IMR-90 (cell line): ENCODE measurements around the gene SIGLEC11. TPM values are rescaled to one million over a fixed set of nuclear protein-coding genes. Genes with fewer than 3 reads are reported as not detected.

ENCODE experiments used
- ATAC-seq: fragments of 200-7000 bp; cut with Tn5 transposase; 2 replicates; pipeline ENCODE4 v1.9.1; 2020; ENCODE audit warnings: low read depth, mild to moderate bottlenecking, moderate library complexity
- BruUV-seq: library from RNA; stranded (reverse); fragments of 400-500 nt; replicated peaks from 2 replicates; lab custom pipeline; 2021; lab: Mats Ljungman, UMichigan
- CTCF ChIA-PET: fragments of 300-600 bp; formaldehyde crosslinking; extraction: SDS; loops from one replicate; lab custom pipeline; 2021; ENCODE audit warnings: antibody characterized with exemption; lab: Yijun Ruan, JAX
- POLR2A ChIA-PET: fragments of 300-600 bp; sonication (Branson Sonifier 250); formaldehyde crosslinking; loops from one replicate; lab custom pipeline; 2022; ENCODE audit warnings: antibody characterized with exemption; ENCODE audit not compliant: unreplicated experiment; lab: Charles Lee
- DNase-seq: peaks from one replicate; pipeline ENCODE4 v3.0.0; 2013
- H2AFZ ChIP-seq: replicated peaks from 2 replicates; pipeline ENCODE3; 2013; ENCODE audit warnings: low read length, mild to moderate bottlenecking; ENCODE audit not compliant: poor library complexity
- H2AK5ac ChIP-seq: 2 replicates; pipeline ENCODE4 v1.6.1; 2013; ENCODE audit warnings: low read depth, low read length, inconsistent platforms
- H2AK9ac ChIP-seq: replicated peaks from 2 replicates; pipeline ENCODE3; 2013; ENCODE audit warnings: mild to moderate bottlenecking, low read depth, low read length, moderate library complexity; ENCODE audit not compliant: poor library complexity
- H2BK120ac ChIP-seq: 2 replicates; pipeline ENCODE4 v1.6.1; 2013; ENCODE audit warnings: low read depth, low read length, inconsistent platforms
- H2BK15ac ChIP-seq: 3 replicates; pipeline ENCODE4 v1.6.1; 2013; ENCODE audit warnings: low read depth, low read length, inconsistent platforms
- H2BK20ac ChIP-seq: 2 replicates; pipeline ENCODE4 v1.6.1; 2013; ENCODE audit warnings: low read depth, mild to moderate bottlenecking, inconsistent platforms, low read length, moderate library complexity
- H2BK5ac ChIP-seq: 2 replicates; pipeline ENCODE4 v1.6.1; 2013; ENCODE audit warnings: mild to moderate bottlenecking, low read depth, low read length, inconsistent platforms; ENCODE audit not compliant: poor library complexity, severe bottlenecking
- H3K14ac ChIP-seq: replicated peaks from 2 replicates; pipeline ENCODE4 v1.6.1; 2013; ENCODE audit warnings: low read depth, low read length, inconsistent platforms
- H3K18ac ChIP-seq: 2 replicates; pipeline ENCODE4 v1.6.1; 2013; ENCODE audit warnings: low read depth, low read length, control low read depth
- H3K23ac ChIP-seq: 2 replicates; pipeline ENCODE4 v1.6.1; 2013; ENCODE audit warnings: low read depth, low read length, inconsistent platforms
- H3K27ac ChIP-seq: 2 replicates; pipeline ENCODE4 v1.5.1; 2013; ENCODE audit warnings: mild to moderate bottlenecking, control low read depth, low read length; ENCODE audit not compliant: insufficient read depth
- H3K27me3 ChIP-seq: 2 replicates; pipeline ENCODE4 v1.6.1; 2013; ENCODE audit warnings: low read length; ENCODE audit not compliant: control insufficient read depth, insufficient read depth
- H3K36me3 ChIP-seq: 2 replicates; pipeline ENCODE4 v1.6.1; 2013; ENCODE audit warnings: low read length, mixed read lengths; ENCODE audit not compliant: control insufficient read depth, insufficient read depth
- H3K4ac ChIP-seq: 2 replicates; pipeline ENCODE4 v1.6.1; 2013; ENCODE audit warnings: low read depth, low read length, inconsistent platforms
- H3K4me1 ChIP-seq: 2 replicates; pipeline ENCODE4 v1.6.1; 2013; ENCODE audit warnings: low read length, mixed read lengths; ENCODE audit not compliant: control insufficient read depth, insufficient read depth
- H3K4me2 ChIP-seq: 2 replicates; pipeline ENCODE4 v1.6.1; 2013; ENCODE audit warnings: low read depth, mild to moderate bottlenecking, control low read depth, low read length, moderate library complexity
- H3K4me3 ChIP-seq: 2 replicates; pipeline ENCODE4 v1.5.1; 2013; ENCODE audit warnings: low read depth, mild to moderate bottlenecking, control low read depth, low read length, moderate library complexity; ENCODE audit not compliant: insufficient read depth
- H3K56ac ChIP-seq: 2 replicates; pipeline ENCODE4 v1.6.1; 2013; ENCODE audit warnings: low read length, inconsistent platforms; ENCODE audit not compliant: insufficient read depth; ENCODE audit errors: extremely low read depth
- H3K79me1 ChIP-seq, 2 experiments: 2 replicates each; pipeline ENCODE4 v1.6.1; 2013; ENCODE audit warnings: low read length in 2 of 2, inconsistent platforms in 1 of 2, low read depth in 1 of 2
- H3K9ac ChIP-seq: 2 replicates; pipeline ENCODE4 v1.6.1; 2013; ENCODE audit warnings: low read depth, low read length, control low read depth
- H3K9me1 ChIP-seq: 2 replicates; pipeline ENCODE4 v1.6.1; 2013; ENCODE audit warnings: low read length, inconsistent platforms; ENCODE audit not compliant: insufficient read depth
- H3K9me3 ChIP-seq: 2 replicates; pipeline ENCODE4 v1.6.1; 2013; ENCODE audit warnings: low read length; ENCODE audit not compliant: control insufficient read depth, insufficient read depth
- H4K20me1 ChIP-seq: 2 replicates; pipeline ENCODE4 v1.6.1; 2013; ENCODE audit warnings: low read length, inconsistent platforms; ENCODE audit not compliant: insufficient read depth
- H4K5ac ChIP-seq: 2 replicates; pipeline ENCODE4 v1.6.1; 2013; ENCODE audit warnings: mild to moderate bottlenecking, low read depth, low read length, control low read depth
- H4K8ac ChIP-seq, 2 experiments: 2 replicates each; pipeline ENCODE4 v1.6.1; 2013; ENCODE audit warnings: low read depth in 2 of 2, low read length in 2 of 2, control low read depth in 1 of 2, inconsistent platforms in 1 of 2
- H4K91ac ChIP-seq: 2 replicates; pipeline ENCODE4 v1.6.1; 2013; ENCODE audit warnings: low read depth, low read length, inconsistent platforms; ENCODE audit not compliant: insufficient read depth
- BHLHE40 ChIP-seq: fragments of 150-350 bp; IDR thresholded peaks from 2 replicates; pipeline ENCODE4 v1.6.1; 2016; ENCODE audit warnings: mild to moderate bottlenecking, low read depth, low read length
- CEBPB ChIP-seq: IDR thresholded peaks from 2 replicates; pipeline ENCODE4 v1.6.1; 2012; ENCODE audit warnings: low read depth, low read length, improper control_type of control experiment
- CHD1 ChIP-seq: IDR thresholded peaks from 2 replicates; pipeline ENCODE4 v1.6.1; 2012; ENCODE audit warnings: low read depth, low read length, improper control_type of control experiment
- MAFK ChIP-seq: IDR thresholded peaks from 2 replicates; pipeline ENCODE4 v1.6.1; 2012; ENCODE audit warnings: low read depth, low read length, improper control_type of control experiment
- MAZ ChIP-seq: IDR thresholded peaks from 2 replicates; pipeline ENCODE4 v1.6.1; 2012; ENCODE audit warnings: low read depth, mild to moderate bottlenecking, low read length, improper control_type of control experiment, moderate library complexity, borderline replicate concordance
- MXI1 ChIP-seq: IDR thresholded peaks from 2 replicates; pipeline ENCODE4 v1.6.1; 2012; ENCODE audit warnings: low read depth, mild to moderate bottlenecking, low read length, moderate library complexity, borderline replicate concordance
- NFE2L2 ChIP-seq: fragments of 150-350 bp; IDR thresholded peaks from 2 replicates; pipeline ENCODE4 v1.6.1; 2016; ENCODE audit warnings: low read depth, mild to moderate bottlenecking, low read length
- RAD21 ChIP-seq: IDR thresholded peaks from 2 replicates; pipeline ENCODE4 v1.6.1; 2012; ENCODE audit warnings: low read length, improper control_type of control experiment
- RFX5 ChIP-seq: IDR thresholded peaks from 2 replicates; pipeline ENCODE4 v1.8.0; 2012; ENCODE audit warnings: low read depth, mild to moderate bottlenecking, low read length, moderate library complexity
- USF2 ChIP-seq: fragments of 150-350 bp; IDR thresholded peaks from 2 replicates; pipeline ENCODE4 v1.6.1; 2017; ENCODE audit warnings: mild to moderate bottlenecking, antibody characterized with exemption, low read length, low read depth
- WGBS, 2 experiments: methylation state at CpG; one replicate each; pipeline versions ENCODE4 v1.1.5 to v1.1.7; 2013; ENCODE audit warnings: missing lambda C conversion rate in 2 of 2; ENCODE audit not compliant: insufficient read length in 1 of 2; ENCODE audit errors: extremely low coverage in 2 of 2; 5-methylcytosine and 5-hydroxymethylcytosine counted together
- dilution Hi-C: fragments of 300-500 bp; cut with HindIII; formaldehyde crosslinking; loops from one replicate; pipeline ENCODE4 v1.14.3; 2018; ENCODE audit warnings: low sequenced_read_pairs; ENCODE audit not compliant: unreplicated experiment
- in situ Hi-C: fragments of 300-500 bp; cut with MboI; formaldehyde crosslinking; loops from 3 replicates; pipeline ENCODE4 v1.14.3; 2019; ENCODE audit warnings: low sequenced_read_pairs, inconsistent platforms, mixed read lengths
- intact Hi-C: fragments of 100-400 bp; cut with micrococcal nuclease; formaldehyde crosslinking; loops from 2 replicates; pipeline ENCODE4 v1.10.0; 2022
- polyA plus RNA-seq, 3 experiments: library from polyadenylated mRNA; depleted of rRNA; stranded (reverse); fragments of >200 nt; gene quantifications; 2 replicates each; pipeline ENCODE4 v1.2.3, GENCODE V29; 2012; ENCODE audit warnings: low replicate concordance in 1 of 3
- total RNA-seq: library from RNA; depleted of rRNA; stranded (reverse); fragments of >200 nt; gene quantifications from 2 replicates; pipeline ENCODE4 v1.2.3, GENCODE V29; 2012
- TF ChIP-seq, protein P1 (sequence below): fragments of 150-350 bp; IDR thresholded peaks from 2 replicates; pipeline ENCODE4 v1.6.1; 2016; ENCODE audit warnings: low read depth, mild to moderate bottlenecking, low read length, moderate library complexity, borderline replicate concordance

SIGLEC11 gene
- total and polyA plus RNA-seq, 2 of the 4 experiments (the other 2 are of a cell fraction): not detected

DNA sequence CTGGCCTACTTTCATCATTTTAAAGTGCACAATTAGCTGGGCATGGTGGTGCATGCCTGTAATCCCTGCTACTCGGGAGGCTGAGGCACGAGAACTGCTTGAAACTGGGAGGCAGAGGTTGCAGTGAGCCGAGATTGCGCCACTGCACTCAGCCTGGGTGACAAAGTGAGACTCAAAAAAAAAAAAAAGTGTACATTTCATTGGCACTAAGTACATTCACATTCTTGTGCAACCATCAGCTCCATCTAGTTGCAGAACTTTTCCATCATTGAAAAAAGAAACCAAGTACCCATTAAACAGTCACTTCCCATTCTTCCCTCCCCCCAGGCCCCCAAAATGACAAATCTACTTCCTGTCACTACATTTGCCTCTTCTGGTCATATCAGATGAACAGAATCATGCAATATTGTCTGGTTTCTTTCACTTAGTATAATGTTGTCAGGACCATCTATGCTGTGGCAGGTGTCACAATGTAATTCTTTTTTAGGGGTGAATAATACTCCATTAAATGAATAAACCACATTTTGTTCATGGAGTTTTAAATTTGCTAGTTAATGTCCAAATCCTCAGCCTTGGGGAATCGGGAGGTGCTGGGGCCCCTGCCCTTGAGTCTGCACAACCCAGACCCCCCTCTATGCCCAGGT, 7.4 kb upstream of the SIGLEC11 start:
- WGBS, 2 experiments: 60% methylated on average over 3 of the region's 5 CpGs; no CpG with 5 or more reads in 1 of the 2 experiments
- no peak overlapping the region for H4K8ac ChIP-seq
- ChIA-PET POLR2A (no interaction called here), CTCF (no interaction called here)
- no peak overlapping the region for H2BK20ac ChIP-seq
- H2BK120ac ChIP-seq: no peak overlapping the region
- no peaks in the 10 kb centered on the region for H3K4me1 ChIP-seq
- H3K9ac ChIP-seq: no peak overlapping the region
- no peak overlapping the region for H4K5ac ChIP-seq
- no peak overlapping the region for H2AFZ ChIP-seq
- H2AK9ac ChIP-seq: no peak overlapping the region
- no peak for TF ChIP-seq CEBPB
- no peak for TF ChIP-seq MAZ
- no peak for TF ChIP-seq NFE2L2
- no peak for TF ChIP-seq BHLHE40
- TF ChIP-seq, protein P1, sequence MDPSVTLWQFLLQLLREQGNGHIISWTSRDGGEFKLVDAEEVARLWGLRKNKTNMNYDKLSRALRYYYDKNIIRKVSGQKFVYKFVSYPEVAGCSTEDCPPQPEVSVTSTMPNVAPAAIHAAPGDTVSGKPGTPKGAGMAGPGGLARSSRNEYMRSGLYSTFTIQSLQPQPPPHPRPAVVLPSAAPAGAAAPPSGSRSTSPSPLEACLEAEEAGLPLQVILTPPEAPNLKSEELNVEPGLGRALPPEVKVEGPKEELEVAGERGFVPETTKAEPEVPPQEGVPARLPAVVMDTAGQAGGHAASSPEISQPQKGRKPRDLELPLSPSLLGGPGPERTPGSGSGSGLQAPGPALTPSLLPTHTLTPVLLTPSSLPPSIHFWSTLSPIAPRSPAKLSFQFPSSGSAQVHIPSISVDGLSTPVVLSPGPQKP: no peak
- no peak for TF ChIP-seq USF2
- no peak for TF ChIP-seq RFX5
- TF ChIP-seq MXI1: no peak
- no peak for TF ChIP-seq CHD1
- no peak for TF ChIP-seq RAD21
- TF ChIP-seq MAFK: no peak
- no peak overlapping the region for H3K4ac ChIP-seq
- H3K14ac ChIP-seq: no peak overlapping the region
- peaks cover 8% of the 10 kb centered on the region for H3K27me3 ChIP-seq
- DNase-seq: no peak
- dilution Hi-C loops: no loop called here
- H2BK5ac ChIP-seq: no peak overlapping the region
- no TSS peak for BruUV-seq
- H3K9me3 ChIP-seq: no peaks in the 10 kb centered on the region
- in situ Hi-C loops: no loop called here
- no peak overlapping the region for H2BK15ac ChIP-seq
- no peaks in the 10 kb centered on the region for H3K36me3 ChIP-seq
- no peak overlapping the region for H3K23ac ChIP-seq
- no peak overlapping the region for H3K4me3 ChIP-seq
- no peak overlapping the region for H3K18ac ChIP-seq
- no peak for ATAC-seq
- no peaks in the 10 kb centered on the region for H3K79me1 ChIP-seq
- H3K56ac ChIP-seq: no peak overlapping the region
- H2AK5ac ChIP-seq: no peak overlapping the region
- no peaks in the 10 kb centered on the region for H3K9me1 ChIP-seq
- no peaks in the 10 kb centered on the region; the same call in 1 of the 2 replicates for H4K20me1 ChIP-seq
- no peak overlapping the region for H3K27ac ChIP-seq
- H4K91ac ChIP-seq: no peak overlapping the region
- intact Hi-C loops: no loop called here
- no peak overlapping the region for H3K4me2 ChIP-seq
